ENCODE results near the gene CHAT.

GRCh38 chr10:49700997-49701396, 87.2 kb downstream of the CHAT start:
- TF ChIP-seq, protein P1, sequence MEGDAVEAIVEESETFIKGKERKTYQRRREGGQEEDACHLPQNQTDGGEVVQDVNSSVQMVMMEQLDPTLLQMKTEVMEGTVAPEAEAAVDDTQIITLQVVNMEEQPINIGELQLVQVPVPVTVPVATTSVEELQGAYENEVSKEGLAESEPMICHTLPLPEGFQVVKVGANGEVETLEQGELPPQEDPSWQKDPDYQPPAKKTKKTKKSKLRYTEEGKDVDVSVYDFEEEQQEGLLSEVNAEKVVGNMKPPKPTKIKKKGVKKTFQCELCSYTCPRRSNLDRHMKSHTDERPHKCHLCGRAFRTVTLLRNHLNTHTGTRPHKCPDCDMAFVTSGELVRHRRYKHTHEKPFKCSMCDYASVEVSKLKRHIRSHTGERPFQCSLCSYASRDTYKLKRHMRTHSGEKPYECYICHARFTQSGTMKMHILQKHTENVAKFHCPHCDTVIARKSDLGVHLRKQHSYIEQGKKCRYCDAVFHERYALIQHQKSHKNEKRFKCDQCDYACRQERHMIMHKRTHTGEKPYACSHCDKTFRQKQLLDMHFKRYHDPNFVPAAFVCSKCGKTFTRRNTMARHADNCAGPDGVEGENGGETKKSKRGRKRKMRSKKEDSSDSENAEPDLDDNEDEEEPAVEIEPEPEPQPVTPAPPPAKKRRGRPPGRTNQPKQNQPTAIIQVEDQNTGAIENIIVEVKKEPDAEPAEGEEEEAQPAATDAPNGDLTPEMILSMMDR (conservative IDR thresholded peaks at IDR 0.05): no peak
- TF ChIP-seq ZFX (IDR thresholded peaks at IDR 0.05): no peak

Measured in C4-2B (cell line).